ENCODE measurements around the gene USP37.
"Not testable (repeated sequence)": the region's sequence is repeated elsewhere in the genome, so short reads cannot be mapped to it uniquely, and the experiment has no call there.

DNA sequence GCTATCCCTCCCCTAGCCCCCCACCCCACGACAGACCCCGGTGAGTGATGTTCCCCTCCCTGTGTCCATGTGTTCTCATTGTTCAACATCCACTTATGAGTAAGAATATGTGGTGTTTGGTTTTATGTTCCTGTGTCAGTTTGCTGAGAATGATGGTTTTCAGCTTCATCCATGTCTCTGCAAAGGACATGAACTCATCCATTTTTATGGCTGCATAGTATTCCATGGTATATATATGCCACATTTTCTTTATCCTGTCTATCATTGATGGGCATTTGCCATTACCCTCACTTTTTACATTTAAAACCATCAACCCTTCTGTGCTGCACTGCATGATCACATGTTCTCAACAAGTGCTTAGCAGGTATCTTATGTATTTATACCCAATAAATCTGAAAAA, 39.7 kb downstream of the USP37 start:
- TF ChIP-seq, protein P1, sequence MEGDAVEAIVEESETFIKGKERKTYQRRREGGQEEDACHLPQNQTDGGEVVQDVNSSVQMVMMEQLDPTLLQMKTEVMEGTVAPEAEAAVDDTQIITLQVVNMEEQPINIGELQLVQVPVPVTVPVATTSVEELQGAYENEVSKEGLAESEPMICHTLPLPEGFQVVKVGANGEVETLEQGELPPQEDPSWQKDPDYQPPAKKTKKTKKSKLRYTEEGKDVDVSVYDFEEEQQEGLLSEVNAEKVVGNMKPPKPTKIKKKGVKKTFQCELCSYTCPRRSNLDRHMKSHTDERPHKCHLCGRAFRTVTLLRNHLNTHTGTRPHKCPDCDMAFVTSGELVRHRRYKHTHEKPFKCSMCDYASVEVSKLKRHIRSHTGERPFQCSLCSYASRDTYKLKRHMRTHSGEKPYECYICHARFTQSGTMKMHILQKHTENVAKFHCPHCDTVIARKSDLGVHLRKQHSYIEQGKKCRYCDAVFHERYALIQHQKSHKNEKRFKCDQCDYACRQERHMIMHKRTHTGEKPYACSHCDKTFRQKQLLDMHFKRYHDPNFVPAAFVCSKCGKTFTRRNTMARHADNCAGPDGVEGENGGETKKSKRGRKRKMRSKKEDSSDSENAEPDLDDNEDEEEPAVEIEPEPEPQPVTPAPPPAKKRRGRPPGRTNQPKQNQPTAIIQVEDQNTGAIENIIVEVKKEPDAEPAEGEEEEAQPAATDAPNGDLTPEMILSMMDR (IDR thresholded peaks at IDR 0.05) = not testable (repeated sequence)
- not testable (repeated sequence) for TF ChIP-seq TCF12 (IDR thresholded peaks at IDR 0.05); TAF1 (IDR thresholded peaks at IDR 0.05; ENCODE audit: borderline replicate concordance, low read depth, low read length); NFIC (IDR thresholded peaks at IDR 0.05; ENCODE audit: borderline replicate concordance); FOXM1 (IDR thresholded peaks at IDR 0.05; ENCODE audit: low read depth); EP300 (IDR thresholded peaks at IDR 0.05; ENCODE audit: borderline replicate concordance in 1 of 2, low read depth in 1 of 2, low read length in 1 of 2)
- TF ChIP-seq, protein P2, sequence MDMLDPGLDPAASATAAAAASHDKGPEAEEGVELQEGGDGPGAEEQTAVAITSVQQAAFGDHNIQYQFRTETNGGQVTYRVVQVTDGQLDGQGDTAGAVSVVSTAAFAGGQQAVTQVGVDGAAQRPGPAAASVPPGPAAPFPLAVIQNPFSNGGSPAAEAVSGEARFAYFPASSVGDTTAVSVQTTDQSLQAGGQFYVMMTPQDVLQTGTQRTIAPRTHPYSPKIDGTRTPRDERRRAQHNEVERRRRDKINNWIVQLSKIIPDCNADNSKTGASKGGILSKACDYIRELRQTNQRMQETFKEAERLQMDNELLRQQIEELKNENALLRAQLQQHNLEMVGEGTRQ (IDR thresholded peaks at IDR 0.05; ENCODE audit: borderline replicate concordance, low read depth, low read length) = not testable (repeated sequence)
- TF ChIP-seq, protein P3, sequence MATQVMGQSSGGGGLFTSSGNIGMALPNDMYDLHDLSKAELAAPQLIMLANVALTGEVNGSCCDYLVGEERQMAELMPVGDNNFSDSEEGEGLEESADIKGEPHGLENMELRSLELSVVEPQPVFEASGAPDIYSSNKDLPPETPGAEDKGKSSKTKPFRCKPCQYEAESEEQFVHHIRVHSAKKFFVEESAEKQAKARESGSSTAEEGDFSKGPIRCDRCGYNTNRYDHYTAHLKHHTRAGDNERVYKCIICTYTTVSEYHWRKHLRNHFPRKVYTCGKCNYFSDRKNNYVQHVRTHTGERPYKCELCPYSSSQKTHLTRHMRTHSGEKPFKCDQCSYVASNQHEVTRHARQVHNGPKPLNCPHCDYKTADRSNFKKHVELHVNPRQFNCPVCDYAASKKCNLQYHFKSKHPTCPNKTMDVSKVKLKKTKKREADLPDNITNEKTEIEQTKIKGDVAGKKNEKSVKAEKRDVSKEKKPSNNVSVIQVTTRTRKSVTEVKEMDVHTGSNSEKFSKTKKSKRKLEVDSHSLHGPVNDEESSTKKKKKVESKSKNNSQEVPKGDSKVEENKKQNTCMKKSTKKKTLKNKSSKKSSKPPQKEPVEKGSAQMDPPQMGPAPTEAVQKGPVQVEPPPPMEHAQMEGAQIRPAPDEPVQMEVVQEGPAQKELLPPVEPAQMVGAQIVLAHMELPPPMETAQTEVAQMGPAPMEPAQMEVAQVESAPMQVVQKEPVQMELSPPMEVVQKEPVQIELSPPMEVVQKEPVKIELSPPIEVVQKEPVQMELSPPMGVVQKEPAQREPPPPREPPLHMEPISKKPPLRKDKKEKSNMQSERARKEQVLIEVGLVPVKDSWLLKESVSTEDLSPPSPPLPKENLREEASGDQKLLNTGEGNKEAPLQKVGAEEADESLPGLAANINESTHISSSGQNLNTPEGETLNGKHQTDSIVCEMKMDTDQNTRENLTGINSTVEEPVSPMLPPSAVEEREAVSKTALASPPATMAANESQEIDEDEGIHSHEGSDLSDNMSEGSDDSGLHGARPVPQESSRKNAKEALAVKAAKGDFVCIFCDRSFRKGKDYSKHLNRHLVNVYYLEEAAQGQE (IDR thresholded peaks at IDR 0.05; ENCODE audit: low read depth, low read length) = not testable (repeated sequence)
- TF ChIP-seq, protein P4, sequence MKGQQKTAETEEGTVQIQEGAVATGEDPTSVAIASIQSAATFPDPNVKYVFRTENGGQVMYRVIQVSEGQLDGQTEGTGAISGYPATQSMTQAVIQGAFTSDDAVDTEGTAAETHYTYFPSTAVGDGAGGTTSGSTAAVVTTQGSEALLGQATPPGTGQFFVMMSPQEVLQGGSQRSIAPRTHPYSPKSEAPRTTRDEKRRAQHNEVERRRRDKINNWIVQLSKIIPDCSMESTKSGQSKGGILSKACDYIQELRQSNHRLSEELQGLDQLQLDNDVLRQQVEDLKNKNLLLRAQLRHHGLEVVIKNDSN (IDR thresholded peaks at IDR 0.05; ENCODE audit: borderline replicate concordance, low read depth) = not testable (repeated sequence)
- TF ChIP-seq, protein P5, sequence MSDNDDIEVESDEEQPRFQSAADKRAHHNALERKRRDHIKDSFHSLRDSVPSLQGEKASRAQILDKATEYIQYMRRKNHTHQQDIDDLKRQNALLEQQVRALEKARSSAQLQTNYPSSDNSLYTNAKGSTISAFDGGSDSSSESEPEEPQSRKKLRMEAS (IDR thresholded peaks at IDR 0.05; ENCODE audit: low read depth) = not testable (repeated sequence)
